Measurements from ENCODE around the gene AAGAB. TPM values are rescaled to one million over a fixed set of nuclear protein-coding genes. Genes with fewer than 3 reads are reported as not detected.

The AAGAB gene
- total and polyA plus RNA-seq, 2 donors (not counting 1 experiment from before 2014, with no cell fraction given), result 9.4 to 25.0 TPM

- ChIA-PET CTCF (interaction anchor here (1.4 kb wide), 1 partner anchor 251 kb away, joined by 6 read pairs; no protein-coding TSS in a partner anchor), POLR2A (no interaction called here)
- intact Hi-C loops (cut with micrococcal nuclease), result no loop called here
- H3K27ac ChIP-seq (ENCODE audit: low read length in 2 of 2), result peak overlapping the region in 1 of 2 donors; percentile 24
- Mint-ChIP-seq H3K9me3 (ENCODE audit: insufficient read depth) (no peaks in the 10 kb centered on the region), H3K4me3 (no peak overlapping the region), H3K27me3 (no peaks in the 10 kb centered on the region), H3K4me1 (peaks cover 22% of the 10 kb centered on the region), H3K27ac (peak overlapping the region; percentile 83)
- ATAC-seq (ENCODE audit: low read depth) (no peak), DNase-seq (no peak)
- H3K4me3 ChIP-seq (ENCODE audit: control extremely low read depth in 1 of 5, extremely low read depth in 1 of 5, insufficient read depth in 1 of 5, low read depth in 2 of 5, low read length in 4 of 5), result no peak overlapping the region
- no peaks in the 10 kb centered on the region for H3K9me3 ChIP-seq (ENCODE audit: control extremely low read depth in 1 of 3, control insufficient read depth in 2 of 3, insufficient read depth in 1 of 3, low read length in 2 of 3)
- H3K36me3 ChIP-seq (replicated peaks in 1 of 2; ENCODE audit: control extremely low read depth in 1 of 2, control insufficient read depth in 1 of 2, extremely low read depth in 1 of 2, insufficient read depth in 2 of 2, low read length in 1 of 2), result peaks cover 2 to 30% of the 10 kb centered on the region in 2 experiments
- H3K4me1 ChIP-seq (ENCODE audit: control insufficient read depth in 2 of 2, insufficient read depth in 2 of 2, low read length in 2 of 2), result peaks cover 6 to 13% of the 10 kb centered on the region in 2 donors
- no peak for TF ChIP-seq EZH2 (IDR thresholded peaks at IDR 0.05; ENCODE audit: borderline replicate concordance, insufficient read depth, low read depth, low read length, poor library complexity, severe bottlenecking)
- no peak for TF ChIP-seq CTCF (IDR thresholded peaks at IDR 0.05)
- H2AFZ ChIP-seq (ENCODE audit: insufficient read depth, low read depth, low read length, poor library complexity, severe bottlenecking), result no peak overlapping the region
- WGBS (ENCODE audit: insufficient coverage), result 100% methylated on average over 2 of the region's 2 CpGs
- no peak overlapping the region for H3K4me2 ChIP-seq (replicated peaks; ENCODE audit: low read depth, low read length, poor library complexity, severe bottlenecking)
- no peak overlapping the region for H3K9ac ChIP-seq (ENCODE audit: low read length)
- no peaks in the 10 kb centered on the region for H4K20me1 ChIP-seq (ENCODE audit: control insufficient read depth, insufficient read depth, low read length, poor library complexity, severe bottlenecking)
- H3K79me2 ChIP-seq (ENCODE audit: control insufficient read depth, insufficient read depth, low read length), result no peaks in the 10 kb centered on the region
- no peaks in the 10 kb centered on the region for H3K27me3 ChIP-seq (replicated peaks in 1 of 4; ENCODE audit: control extremely low read depth in 1 of 4, control insufficient read depth in 3 of 4, insufficient read depth in 4 of 4, low read length in 3 of 4)
Observed at GRCh38 chr15:67197364-67197695, 57.1 kb downstream of the AAGAB start.

- H3K27ac Mint-ChIP-seq, result peak overlapping the region; percentile 83
- ChIA-PET POLR2A (no interaction called here), CTCF (interaction anchor here (1.4 kb wide), 1 partner anchor 250 kb away, joined by 6 read pairs; no protein-coding TSS in a partner anchor)
- Histone ChIP-seq H3K9ac (ENCODE audit: low read length) (no peak overlapping the region), H3K4me3 (ENCODE audit: control extremely low read depth in 1 of 5, extremely low read depth in 1 of 5, insufficient read depth in 1 of 5, low read depth in 2 of 5, low read length in 4 of 5) (no peak overlapping the region), H2AFZ (ENCODE audit: insufficient read depth, low read depth, low read length, poor library complexity, severe bottlenecking) (no peak overlapping the region), H3K9me3 (ENCODE audit: control extremely low read depth in 1 of 3, control insufficient read depth in 2 of 3, insufficient read depth in 1 of 3, low read length in 2 of 3) (no peaks in the 10 kb centered on the region), H3K36me3 (replicated peaks in 1 of 2; ENCODE audit: control extremely low read depth in 1 of 2, control insufficient read depth in 1 of 2, extremely low read depth in 1 of 2, insufficient read depth in 2 of 2, low read length in 1 of 2) (peaks cover 6 to 30% of the 10 kb centered on the region in 2 experiments), H3K79me2 (ENCODE audit: control insufficient read depth, insufficient read depth, low read length) (no peaks in the 10 kb centered on the region), H3K4me1 (ENCODE audit: control insufficient read depth in 2 of 2, insufficient read depth in 2 of 2, low read length in 2 of 2) (peaks cover 6 to 13% of the 10 kb centered on the region in 2 donors), H3K4me2 (replicated peaks; ENCODE audit: low read depth, low read length, poor library complexity, severe bottlenecking) (no peak overlapping the region), H3K27me3 (replicated peaks in 1 of 4; ENCODE audit: control extremely low read depth in 1 of 4, control insufficient read depth in 3 of 4, insufficient read depth in 4 of 4, low read length in 3 of 4) (no peaks in the 10 kb centered on the region), H3K27ac (ENCODE audit: low read length in 2 of 2) (peak overlapping the region in 1 of 2 donors; percentile 24), H4K20me1 (ENCODE audit: control insufficient read depth, insufficient read depth, low read length, poor library complexity, severe bottlenecking) (no peaks in the 10 kb centered on the region)
- over 99% methylated on average over 8 of the region's 8 CpGs for WGBS (ENCODE audit: insufficient coverage)
- H3K27me3 Mint-ChIP-seq, result no peaks in the 10 kb centered on the region
- intact Hi-C loops (cut with micrococcal nuclease), result no loop called here
- peaks cover 22% of the 10 kb centered on the region for H3K4me1 Mint-ChIP-seq
- TF ChIP-seq CTCF (IDR thresholded peaks at IDR 0.05), result no peak
- no peak for TF ChIP-seq EZH2 (IDR thresholded peaks at IDR 0.05; ENCODE audit: borderline replicate concordance, insufficient read depth, low read depth, low read length, poor library complexity, severe bottlenecking)
- H3K4me3 Mint-ChIP-seq, result no peak overlapping the region
- ATAC-seq (ENCODE audit: low read depth) (no peak), DNase-seq (no peak)
- no peaks in the 10 kb centered on the region for H3K9me3 Mint-ChIP-seq (ENCODE audit: insufficient read depth)
Observed at GRCh38 chr15:67196672-67197363, 57.6 kb downstream of the AAGAB start.

All from B cell (primary cell).